Karpas-422 (cell line): ENCODE measurements around the gene NT5DC1. TPM values are rescaled to one million over a fixed set of nuclear protein-coding genes. Genes with fewer than 3 reads are reported as not detected.

Source experiments
- DNase-seq: peaks from one replicate; pipeline ENCODE4 v3.0.0-alpha.2; 2015
- H2AFZ ChIP-seq: fragments of 200-600 bp; sonication (generic); 2 replicates; pipeline ENCODE4 v1.6.1; 2014; ENCODE audit warnings: antibody characterized with exemption, low read length, mixed read lengths
- H3K27ac ChIP-seq: fragments of 200-600 bp; sonication (generic); 2 replicates; pipeline ENCODE4 v1.5.1; 2014; ENCODE audit warnings: mild to moderate bottlenecking, low read length, moderate library complexity
- H3K27me3 ChIP-seq: fragments of 200-600 bp; sonication (generic); 2 replicates; pipeline ENCODE4 v1.6.1; 2014; ENCODE audit warnings: low read length, mixed read lengths
- H3K36me3 ChIP-seq: fragments of 200-600 bp; sonication (generic); 2 replicates; pipeline ENCODE4 v1.6.1; 2014; ENCODE audit warnings: low read length, mixed read lengths; ENCODE audit not compliant: insufficient read depth
- H3K4me1 ChIP-seq: fragments of 200-600 bp; sonication (generic); 2 replicates; pipeline ENCODE4 v1.6.1; 2014; ENCODE audit warnings: mild to moderate bottlenecking, low read length, mixed read lengths
- H3K4me2 ChIP-seq: fragments of 200-600 bp; sonication (generic); 2 replicates; pipeline ENCODE4 v1.6.1; 2014; ENCODE audit warnings: low read length, low read depth, mild to moderate bottlenecking; ENCODE audit not compliant: poor library complexity, severe bottlenecking
- H3K4me3 ChIP-seq: fragments of 200-600 bp; sonication (generic); 2 replicates; pipeline ENCODE4 v1.5.1; 2014; ENCODE audit warnings: mild to moderate bottlenecking, antibody characterized with exemption, low read length, mixed read lengths
- H3K79me2 ChIP-seq: fragments of 200-600 bp; sonication (generic); 2 replicates; pipeline ENCODE4 v1.6.1; 2014; ENCODE audit warnings: mild to moderate bottlenecking, low read length, mixed read lengths
- H3K9ac ChIP-seq: fragments of 200-600 bp; sonication (generic); 2 replicates; pipeline ENCODE4 v1.6.0; 2014; ENCODE audit warnings: low read length
- H3K9me2 ChIP-seq: fragments of 200-600 bp; sonication (generic), shearing (Covaris generic); replicated peaks from 2 replicates; pipeline ENCODE4 v1.6.0; 2014; ENCODE audit warnings: mild to moderate bottlenecking, low read length, moderate library complexity; ENCODE audit not compliant: insufficient read depth
- H3K9me3 ChIP-seq: fragments of 300-700, 200-600 bp; sonication (generic); 2 replicates; pipeline ENCODE4 v1.6.1; 2014; ENCODE audit warnings: low read length, mixed read lengths
- H4K20me1 ChIP-seq: fragments of 200-600 bp; sonication (generic); 2 replicates; pipeline ENCODE4 v1.6.1; 2014; ENCODE audit warnings: mild to moderate bottlenecking, antibody characterized with exemption, low read length, low read depth; ENCODE audit not compliant: insufficient read depth
- total RNA-seq: library from RNA; depleted of rRNA; stranded (reverse); fragments of >200 nt; shearing (Covaris generic); gene quantifications from 2 replicates; pipeline ENCODE4 v1.2.3, GENCODE V29; 2014; ENCODE audit warnings: low replicate concordance

NT5DC1 gene
- total RNA-seq, 1 experiment from 2014 or later, result 3.0 TPM

DNA sequence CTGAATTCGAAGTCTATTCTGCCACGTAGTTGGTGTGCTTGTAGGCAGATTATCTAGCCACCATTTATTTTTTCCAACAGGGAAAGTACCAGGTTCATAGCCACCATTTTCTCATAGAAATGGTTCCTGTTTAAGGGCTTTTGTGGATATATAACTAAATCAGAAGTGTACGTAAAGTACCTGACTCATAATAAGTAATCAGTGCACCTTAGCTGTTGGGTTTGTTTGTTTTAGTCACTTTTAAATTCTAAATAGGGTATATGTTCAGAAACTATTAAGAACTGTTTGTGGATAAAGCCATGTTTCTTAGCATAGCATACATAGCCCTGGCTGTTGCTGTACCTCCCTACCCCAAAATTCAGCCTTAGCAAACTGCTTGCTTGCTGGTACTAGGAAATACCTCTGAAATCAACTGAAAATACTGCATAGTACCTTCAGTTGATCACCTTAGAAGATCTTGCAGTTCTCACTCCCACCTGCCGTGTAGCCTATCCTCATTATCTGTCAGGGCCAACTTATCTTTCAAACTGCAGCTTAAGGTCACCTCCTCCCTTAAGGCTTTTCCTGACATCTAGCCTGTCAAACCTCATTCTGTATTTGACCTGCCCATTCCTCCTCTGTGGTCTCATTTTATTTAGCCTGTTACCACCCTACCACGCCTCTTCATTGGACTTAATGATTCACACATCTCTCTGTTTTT, 69.9 kb downstream of the NT5DC1 start:
- H3K9me2 ChIP-seq, result no peaks in the 10 kb centered on the region
- DNase-seq, result no peak
- H3K9ac ChIP-seq, result no peak overlapping the region

DNA sequence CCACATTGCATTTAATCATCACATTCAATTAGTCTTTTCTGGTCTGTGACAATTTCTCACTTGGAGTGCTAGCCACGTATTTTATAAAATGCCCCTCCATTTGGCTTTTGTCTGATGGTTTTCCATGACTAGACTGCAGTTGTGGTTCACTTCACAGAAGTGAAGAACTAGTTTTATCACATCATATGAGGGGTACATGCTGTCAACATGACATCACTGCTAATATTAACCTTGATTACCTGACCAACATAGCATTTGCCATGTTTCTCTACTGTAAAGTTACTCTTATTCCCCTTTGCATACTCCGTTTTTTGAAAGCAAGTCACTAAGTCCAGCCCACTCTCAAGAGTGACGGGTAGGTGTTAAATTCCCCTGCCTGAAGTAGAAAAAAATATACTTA, 73.3 kb downstream of the NT5DC1 start:
- Histone ChIP-seq H3K9me3 (no peaks in the 10 kb centered on the region), H3K27me3 (no peaks in the 10 kb centered on the region)

More for the DNA sequence above, 69.9 kb downstream of the NT5DC1 start:
- Histone ChIP-seq H4K20me1 (no peaks in the 10 kb centered on the region), H3K9me3 (no peaks in the 10 kb centered on the region), H3K27me3 (no peaks in the 10 kb centered on the region), H3K4me1 (no peaks in the 10 kb centered on the region), H3K4me2 (no peak overlapping the region), H3K4me3 (no peak overlapping the region), H2AFZ (no peak overlapping the region), H3K27ac (no peak overlapping the region), H3K79me2 (no peaks in the 10 kb centered on the region), H3K36me3 (no peaks in the 10 kb centered on the region)

DNA sequence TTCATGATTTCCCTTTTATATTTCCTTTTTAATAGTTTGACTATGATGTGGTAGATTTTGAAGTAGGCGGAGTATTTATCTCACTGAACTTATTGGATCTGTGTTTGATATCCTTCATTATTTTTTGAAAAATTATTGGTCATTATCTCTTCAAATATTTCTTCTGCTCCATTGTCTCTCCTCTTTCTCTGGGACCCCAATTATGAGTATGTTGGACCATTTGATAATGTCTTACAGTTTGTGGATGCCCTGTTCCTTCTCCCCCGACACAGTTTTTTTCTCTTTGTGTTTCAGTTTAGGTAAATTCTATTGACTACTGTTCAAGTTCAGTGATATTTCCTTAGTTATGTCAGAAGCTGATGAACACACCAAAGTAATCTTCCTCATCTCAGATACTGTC, 74.7 kb downstream of the NT5DC1 start:
- Histone ChIP-seq H3K4me1 (no peaks in the 10 kb centered on the region), H2AFZ (no peak overlapping the region), H3K9ac (no peak overlapping the region), H3K9me2 (no peaks in the 10 kb centered on the region), H3K4me2 (no peak overlapping the region), H3K79me2 (no peaks in the 10 kb centered on the region), H3K27ac (no peak overlapping the region), H4K20me1 (no peaks in the 10 kb centered on the region), H3K4me3 (no peak overlapping the region), H3K9me3 (no peaks in the 10 kb centered on the region), H3K36me3 (no peaks in the 10 kb centered on the region), H3K27me3 (no peaks in the 10 kb centered on the region)
- no peak for DNase-seq

More for the DNA sequence above, 73.3 kb downstream of the NT5DC1 start:
- Histone ChIP-seq H3K9me2 (no peaks in the 10 kb centered on the region), H3K79me2 (no peaks in the 10 kb centered on the region), H3K4me3 (no peak overlapping the region), H3K4me2 (no peak overlapping the region), H3K9ac (no peak overlapping the region), H3K36me3 (no peaks in the 10 kb centered on the region), H3K4me1 (no peaks in the 10 kb centered on the region), H2AFZ (no peak overlapping the region), H3K27ac (no peak overlapping the region), H4K20me1 (no peaks in the 10 kb centered on the region)
- no peak for DNase-seq

- Histone ChIP-seq H3K4me2 (no peak overlapping the region), H3K9me3 (no peaks in the 10 kb centered on the region), H3K9me2 (no peaks in the 10 kb centered on the region), H3K27ac (no peak overlapping the region), H4K20me1 (no peaks in the 10 kb centered on the region), H3K36me3 (no peaks in the 10 kb centered on the region), H2AFZ (no peak overlapping the region), H3K4me3 (no peak overlapping the region), H3K79me2 (no peaks in the 10 kb centered on the region), H3K27me3 (no peaks in the 10 kb centered on the region), H3K4me1 (no peaks in the 10 kb centered on the region), H3K9ac (no peak overlapping the region)
- no peak for DNase-seq
These were observed 75.9 kb downstream of the NT5DC1 start for GRCh38 chr6:116176596-116176995.

GRCh38 chr6:116180375-116180774, 79.7 kb downstream of the NT5DC1 start:
- no peak overlapping the region for H3K9ac ChIP-seq
- no peaks in the 10 kb centered on the region for H3K9me3 ChIP-seq
- no peaks in the 10 kb centered on the region for H3K4me1 ChIP-seq
- no peaks in the 10 kb centered on the region for H3K79me2 ChIP-seq
- H2AFZ ChIP-seq, result no peak overlapping the region
- no peaks in the 10 kb centered on the region for H3K27me3 ChIP-seq
- no peaks in the 10 kb centered on the region for H3K36me3 ChIP-seq
- H3K4me3 ChIP-seq, result no peak overlapping the region
- no peaks in the 10 kb centered on the region for H3K9me2 ChIP-seq
- H3K27ac ChIP-seq, result no peak overlapping the region
- no peak overlapping the region for H3K4me2 ChIP-seq
- DNase-seq, result no peak
- H4K20me1 ChIP-seq, result no peaks in the 10 kb centered on the region

DNA sequence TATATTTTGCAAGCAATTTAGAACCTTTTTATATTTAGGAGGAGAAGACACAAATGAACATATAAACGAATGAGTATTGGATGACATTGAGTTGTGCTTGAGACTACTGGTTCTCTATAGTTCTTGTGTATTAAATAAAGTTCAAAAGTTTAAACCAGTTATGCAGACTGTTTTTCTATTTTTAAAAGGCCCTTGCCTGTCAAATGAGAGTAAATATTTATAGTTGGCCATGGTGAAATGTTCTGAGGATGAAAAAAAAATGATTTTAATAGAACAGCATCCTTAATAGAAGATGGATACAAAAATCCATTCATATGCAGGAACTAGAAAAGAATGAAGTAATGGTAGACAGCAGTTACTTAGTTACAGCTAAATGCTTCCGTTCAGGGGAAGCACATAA, 88.8 kb downstream of the NT5DC1 start:
- no peak overlapping the region for H3K4me2 ChIP-seq
- no peaks in the 10 kb centered on the region for H3K79me2 ChIP-seq
- no peak overlapping the region for H3K4me3 ChIP-seq
- no peaks in the 10 kb centered on the region for H3K4me1 ChIP-seq
- H3K36me3 ChIP-seq, result no peaks in the 10 kb centered on the region
- H4K20me1 ChIP-seq, result no peaks in the 10 kb centered on the region
- DNase-seq, result no peak
- H3K27ac ChIP-seq, result no peak overlapping the region
- H3K9ac ChIP-seq, result no peak overlapping the region
- no peaks in the 10 kb centered on the region for H3K9me2 ChIP-seq
- H2AFZ ChIP-seq, result no peak overlapping the region
- no peaks in the 10 kb centered on the region for H3K9me3 ChIP-seq
- no peaks in the 10 kb centered on the region for H3K27me3 ChIP-seq

- Histone ChIP-seq H3K4me1 (no peaks in the 10 kb centered on the region), H3K4me2 (no peak overlapping the region), H3K4me3 (no peak overlapping the region), H3K27me3 (no peaks in the 10 kb centered on the region), H3K9me3 (no peaks in the 10 kb centered on the region), H3K27ac (no peak overlapping the region), H3K9me2 (no peaks in the 10 kb centered on the region), H2AFZ (no peak overlapping the region), H3K36me3 (no peaks in the 10 kb centered on the region), H3K9ac (no peak overlapping the region), H4K20me1 (no peaks in the 10 kb centered on the region), H3K79me2 (no peaks in the 10 kb centered on the region)
- DNase-seq, result no peak
These were observed 89.9 kb downstream of the NT5DC1 start for GRCh38 chr6:116190550-116190949.

DNA sequence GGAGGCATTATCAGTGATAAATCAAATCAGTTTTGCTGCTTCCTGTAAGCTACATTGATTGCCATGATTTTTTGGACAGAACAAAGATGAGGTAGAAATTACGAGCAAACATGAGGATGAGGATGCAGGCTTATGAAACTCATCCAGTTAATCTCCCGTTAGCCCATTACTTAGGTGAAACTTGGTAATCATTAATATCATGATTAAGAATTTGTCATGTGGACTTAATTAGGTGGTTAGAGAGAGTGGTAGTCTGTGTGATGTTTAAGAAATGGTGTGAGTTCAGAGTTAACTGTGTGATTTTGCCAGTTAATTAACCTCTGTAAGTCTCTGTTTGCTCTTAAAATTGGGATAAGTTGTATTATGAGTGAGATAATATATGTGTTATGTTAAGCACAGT, 91.2 kb downstream of the NT5DC1 start:
- Histone ChIP-seq H3K79me2 (no peaks in the 10 kb centered on the region), H3K27ac (no peak overlapping the region), H3K4me2 (no peak overlapping the region), H3K4me1 (no peaks in the 10 kb centered on the region), H2AFZ (no peak overlapping the region), H3K4me3 (no peak overlapping the region), H3K36me3 (no peaks in the 10 kb centered on the region), H3K27me3 (no peaks in the 10 kb centered on the region), H3K9me3 (no peaks in the 10 kb centered on the region), H3K9ac (no peak overlapping the region), H3K9me2 (no peaks in the 10 kb centered on the region), H4K20me1 (no peaks in the 10 kb centered on the region)
- DNase-seq, result no peak
